ENCODE results near the gene CSF2.

CSF2 gene

DNA sequence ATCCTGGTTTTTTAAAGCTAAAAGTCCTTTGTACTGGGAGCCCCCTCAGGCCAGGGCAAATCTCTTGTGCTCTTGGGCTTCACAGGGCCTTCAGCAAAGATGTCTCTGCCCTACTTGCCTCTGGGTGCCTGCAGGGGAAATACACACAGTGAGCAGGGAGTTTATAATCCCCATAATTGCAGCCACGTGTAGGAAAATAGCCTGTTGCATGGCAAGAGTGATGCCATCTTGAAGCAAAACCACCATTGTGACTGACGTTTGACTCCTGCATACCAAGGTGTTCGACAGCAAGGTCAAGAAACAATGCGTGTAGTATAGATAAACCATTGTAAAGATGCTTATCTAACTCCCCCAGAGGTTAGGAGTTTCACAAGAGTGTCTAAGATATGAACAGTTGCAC lies 24.5 kb upstream of the CSF2 start:
- no peak for TF ChIP-seq ZFX (IDR thresholded peaks at IDR 0.05)
- TF ChIP-seq, protein P1, sequence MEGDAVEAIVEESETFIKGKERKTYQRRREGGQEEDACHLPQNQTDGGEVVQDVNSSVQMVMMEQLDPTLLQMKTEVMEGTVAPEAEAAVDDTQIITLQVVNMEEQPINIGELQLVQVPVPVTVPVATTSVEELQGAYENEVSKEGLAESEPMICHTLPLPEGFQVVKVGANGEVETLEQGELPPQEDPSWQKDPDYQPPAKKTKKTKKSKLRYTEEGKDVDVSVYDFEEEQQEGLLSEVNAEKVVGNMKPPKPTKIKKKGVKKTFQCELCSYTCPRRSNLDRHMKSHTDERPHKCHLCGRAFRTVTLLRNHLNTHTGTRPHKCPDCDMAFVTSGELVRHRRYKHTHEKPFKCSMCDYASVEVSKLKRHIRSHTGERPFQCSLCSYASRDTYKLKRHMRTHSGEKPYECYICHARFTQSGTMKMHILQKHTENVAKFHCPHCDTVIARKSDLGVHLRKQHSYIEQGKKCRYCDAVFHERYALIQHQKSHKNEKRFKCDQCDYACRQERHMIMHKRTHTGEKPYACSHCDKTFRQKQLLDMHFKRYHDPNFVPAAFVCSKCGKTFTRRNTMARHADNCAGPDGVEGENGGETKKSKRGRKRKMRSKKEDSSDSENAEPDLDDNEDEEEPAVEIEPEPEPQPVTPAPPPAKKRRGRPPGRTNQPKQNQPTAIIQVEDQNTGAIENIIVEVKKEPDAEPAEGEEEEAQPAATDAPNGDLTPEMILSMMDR (conservative IDR thresholded peaks at IDR 0.05) = no peak
- no peak overlapping the region for H3K27ac ChIP-seq

DNA sequence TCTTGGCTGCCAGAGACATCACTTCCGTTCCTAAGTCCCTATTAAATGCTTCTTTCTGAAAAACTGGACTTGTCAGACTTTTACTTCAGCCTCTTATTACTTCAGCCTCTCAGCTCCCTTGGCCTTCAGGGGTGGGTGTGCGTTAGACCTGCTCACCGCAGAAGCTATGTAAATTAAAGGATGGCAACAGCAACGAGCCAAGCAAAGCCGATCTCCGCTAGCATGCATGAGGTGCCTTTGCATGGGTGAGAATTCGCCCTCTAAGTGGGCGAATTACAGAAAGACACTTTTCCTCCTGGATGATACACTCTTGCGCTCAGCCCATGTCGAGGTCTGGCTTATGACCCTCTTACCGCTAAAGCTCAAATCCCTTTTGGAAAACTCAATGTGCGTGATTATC lies 24.0 kb upstream of the CSF2 start:
- no peak overlapping the region for H3K27ac ChIP-seq
- no peak for TF ChIP-seq ZFX (IDR thresholded peaks at IDR 0.05)
- TF ChIP-seq, protein P1 (conservative IDR thresholded peaks at IDR 0.05) = no peak

DNA sequence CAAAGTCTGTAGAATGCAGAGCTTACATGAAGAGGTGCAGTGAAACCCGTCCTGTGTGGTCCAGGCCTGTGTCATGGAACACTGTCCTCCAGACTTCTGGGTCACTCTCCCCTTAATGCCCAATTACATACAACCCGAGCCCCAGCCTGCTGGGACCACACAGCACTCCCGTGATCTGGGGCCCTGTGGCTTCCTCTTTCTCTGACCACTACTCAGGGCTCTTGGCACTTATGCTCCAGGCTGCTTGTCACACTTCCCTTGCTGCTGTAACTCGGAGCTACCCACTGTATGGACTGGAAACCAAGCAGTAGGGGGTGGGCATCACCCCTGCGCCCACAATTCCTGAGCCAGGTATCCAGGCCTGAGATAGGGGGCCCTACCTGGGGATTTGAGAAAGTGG lies 23.5 kb upstream of the CSF2 start:
- no peak overlapping the region for H3K27ac ChIP-seq
- TF ChIP-seq, protein P1 (conservative IDR thresholded peaks at IDR 0.05) = no peak
- no peak for TF ChIP-seq ZFX (IDR thresholded peaks at IDR 0.05)

DNA sequence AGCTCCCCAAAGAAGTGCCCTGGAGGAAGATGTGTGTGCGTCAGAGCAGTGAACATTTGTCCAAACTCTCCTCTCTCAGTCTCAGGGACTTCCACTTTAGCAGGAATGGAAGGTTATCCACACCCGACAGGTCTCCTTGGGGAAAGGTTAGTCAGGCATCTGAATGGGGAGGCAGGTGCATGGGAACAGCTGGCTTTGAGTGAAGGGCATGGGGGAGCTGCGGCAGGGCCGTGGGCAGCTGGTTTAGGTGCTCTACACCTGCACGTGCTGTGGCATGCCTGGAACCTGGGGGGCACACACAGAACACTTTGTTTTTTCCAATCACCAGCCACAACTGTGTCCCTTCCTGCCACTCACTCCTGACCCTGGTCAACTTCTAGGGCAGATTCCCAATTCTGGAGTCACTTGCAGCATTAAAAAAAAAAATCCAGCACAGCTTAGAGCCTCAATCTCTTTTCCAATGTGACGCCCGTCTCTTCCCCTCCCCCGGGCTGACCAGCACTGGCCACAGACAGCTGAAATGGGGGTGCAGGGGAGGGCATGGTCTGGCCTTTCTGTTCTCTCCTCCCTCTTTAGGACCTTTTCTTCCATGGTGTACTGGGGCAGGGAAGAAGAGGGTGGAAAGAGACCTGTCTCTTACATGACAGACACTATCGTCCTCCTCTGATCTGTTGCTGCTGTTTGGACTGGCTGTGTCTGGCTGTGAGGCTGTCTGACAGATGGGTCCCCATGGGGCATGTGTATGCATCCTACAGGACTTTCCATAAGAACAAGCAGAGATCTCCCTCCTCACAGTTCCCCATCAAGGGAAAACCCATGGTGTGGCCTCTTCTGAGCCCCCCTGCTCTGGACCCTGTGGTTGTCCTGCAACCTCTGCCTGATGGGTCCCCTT lies 22.7 kb upstream of the CSF2 start:
- TF ChIP-seq, protein P1 (conservative IDR thresholded peaks at IDR 0.05) = no peak
- no peak for TF ChIP-seq ZFX (IDR thresholded peaks at IDR 0.05)

DNA sequence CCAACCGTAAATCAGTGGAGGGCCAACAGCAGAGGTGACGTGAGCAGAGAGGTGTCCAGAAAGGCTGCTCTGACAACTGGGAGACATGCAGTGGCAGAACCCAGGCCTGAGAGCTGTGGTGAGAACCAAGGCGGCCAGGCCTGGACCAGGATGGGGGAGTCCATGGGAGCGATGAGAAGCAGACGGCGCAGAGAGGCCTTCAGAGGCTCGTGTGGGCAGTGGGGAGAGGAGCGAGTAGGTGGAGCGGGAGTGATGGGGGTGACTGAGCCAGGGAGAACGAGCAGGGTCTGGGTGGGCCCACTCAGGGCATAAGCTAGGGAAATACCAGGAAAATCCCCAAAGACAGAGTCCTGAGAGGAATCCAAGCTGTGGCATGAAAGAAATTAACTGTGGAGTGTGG lies 21.1 kb upstream of the CSF2 start:
- TF ChIP-seq, protein P1 (conservative IDR thresholded peaks at IDR 0.05) = no peak
- TF ChIP-seq ZFX (IDR thresholded peaks at IDR 0.05) = no peak
- no peak overlapping the region for H3K27ac ChIP-seq

More for the DNA sequence above, 22.7 kb upstream of the CSF2 start:
- H3K27ac ChIP-seq = no peak overlapping the region

DNA sequence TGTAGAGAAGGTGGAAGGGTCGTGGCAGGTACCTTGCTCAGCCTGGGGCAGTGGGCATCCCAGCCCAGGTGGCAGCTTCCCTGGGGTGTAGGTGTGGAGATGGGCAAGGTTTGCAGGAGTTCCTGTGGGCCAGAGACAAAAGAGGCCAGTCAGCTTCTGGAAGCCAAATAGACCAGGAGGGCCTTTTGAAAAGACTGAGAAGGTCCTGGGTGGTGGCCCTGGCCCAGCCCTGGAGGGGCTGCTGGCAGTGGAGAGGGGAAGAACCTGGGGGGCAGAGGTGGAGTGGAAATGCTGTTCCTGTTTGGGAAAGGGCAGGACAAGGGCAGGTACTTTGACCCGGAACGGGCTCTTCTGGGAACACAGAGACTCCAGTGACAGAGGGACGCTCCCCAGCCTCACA lies 20.1 kb upstream of the CSF2 start:
- TF ChIP-seq, protein P1 (conservative IDR thresholded peaks at IDR 0.05) = no peak
- TF ChIP-seq ZFX (IDR thresholded peaks at IDR 0.05) = no peak
- no peak overlapping the region for H3K27ac ChIP-seq

DNA sequence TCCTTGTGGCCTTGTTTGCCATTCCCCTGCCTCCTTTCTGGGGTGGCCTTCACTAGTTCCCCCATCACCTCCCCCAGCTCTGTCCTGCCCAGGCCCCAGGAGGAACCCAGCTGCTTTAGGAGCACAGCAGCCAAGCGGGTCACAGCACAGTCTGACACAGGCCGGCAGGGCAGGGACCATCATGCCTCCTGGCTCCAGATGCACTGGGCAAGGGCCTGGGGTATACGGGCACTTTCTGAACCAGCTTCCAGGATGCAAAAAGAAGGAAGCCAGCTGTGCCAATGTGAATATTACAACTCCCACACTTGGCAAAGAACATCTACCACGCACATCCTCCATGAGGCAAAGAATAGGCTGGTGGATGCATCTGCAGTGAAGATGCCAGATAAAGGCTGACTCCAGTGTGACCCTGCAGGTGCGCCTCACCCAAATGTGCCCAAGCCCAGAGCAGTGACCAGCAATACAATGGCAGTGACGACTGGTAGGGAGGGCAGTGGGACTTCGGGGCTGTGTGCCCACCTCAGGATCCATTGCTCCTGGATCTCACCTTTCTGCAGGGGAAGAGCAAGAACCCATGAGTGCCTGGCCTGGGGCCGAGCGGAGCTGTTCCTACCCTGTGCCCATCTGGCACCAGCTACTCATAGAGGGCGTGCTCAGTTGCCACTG lies 19.4 kb upstream of the CSF2 start:
- H3K27ac ChIP-seq = no peak overlapping the region
- TF ChIP-seq, protein P1 (conservative IDR thresholded peaks at IDR 0.05) = no peak
- no peak for TF ChIP-seq ZFX (IDR thresholded peaks at IDR 0.05)

All from C4-2B (cell line).